Keratinocyte (primary cell): Measurements from ENCODE around the gene MYOC.

Experiments used
- CTCF ChIP-seq, 3 experiments: IDR thresholded peaks in 1 of 3; conservative IDR thresholded peaks in 1 of 3; optimal IDR thresholded peaks in 1 of 3; 2 replicates in 2 of 3; 3 replicates in 1 of 3; pipeline versions ENCODE3 to v1.5.1; 2011; ENCODE audit warnings: low read length in 3 of 3, mild to moderate bottlenecking in 3 of 3, moderate library complexity in 2 of 3, control low read depth in 1 of 3, inconsistent platforms in 1 of 3; ENCODE audit not compliant: insufficient read depth in 2 of 3; ENCODE audit errors: extremely low read depth in 1 of 3
- EZH2 ChIP-seq: IDR thresholded peaks from one replicate; pipeline ENCODE4 v1.6.1; 2012; ENCODE audit warnings: inconsistent platforms, mild to moderate bottlenecking, low read length, moderate library complexity

DNA sequence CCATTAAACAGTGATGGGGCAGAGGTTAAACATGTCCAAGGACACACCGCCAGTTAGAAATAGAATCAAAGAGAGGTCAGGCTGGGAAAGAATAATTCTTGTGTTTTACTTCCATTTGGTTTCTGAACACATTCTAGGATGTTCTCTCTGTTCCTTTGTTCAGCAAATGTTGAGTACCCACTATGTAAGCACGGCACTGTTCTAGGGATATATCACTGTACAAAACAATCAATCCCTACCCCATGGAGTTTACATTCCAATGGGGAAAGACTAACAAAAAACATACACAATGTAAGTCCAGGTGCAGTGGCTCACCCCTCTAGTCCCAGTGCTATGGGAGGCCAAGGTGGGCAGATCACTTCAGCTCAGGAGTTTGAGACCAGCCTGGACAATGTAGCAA lies 24.3 kb downstream of the MYOC start:
- TF ChIP-seq CTCF (optimal IDR thresholded peaks at IDR 0.05 in 1 of 3, IDR thresholded peaks at IDR 0.05 in 1 of 3, conservative IDR thresholded peaks at IDR 0.05 in 1 of 3; ENCODE audit: extremely low read depth in 1 of 3, insufficient read depth in 2 of 3, low read length in 3 of 3): no peak
- TF ChIP-seq EZH2: no peak
